Measurements from ENCODE around the gene FOXP4.

FOXP4 gene

DNA sequence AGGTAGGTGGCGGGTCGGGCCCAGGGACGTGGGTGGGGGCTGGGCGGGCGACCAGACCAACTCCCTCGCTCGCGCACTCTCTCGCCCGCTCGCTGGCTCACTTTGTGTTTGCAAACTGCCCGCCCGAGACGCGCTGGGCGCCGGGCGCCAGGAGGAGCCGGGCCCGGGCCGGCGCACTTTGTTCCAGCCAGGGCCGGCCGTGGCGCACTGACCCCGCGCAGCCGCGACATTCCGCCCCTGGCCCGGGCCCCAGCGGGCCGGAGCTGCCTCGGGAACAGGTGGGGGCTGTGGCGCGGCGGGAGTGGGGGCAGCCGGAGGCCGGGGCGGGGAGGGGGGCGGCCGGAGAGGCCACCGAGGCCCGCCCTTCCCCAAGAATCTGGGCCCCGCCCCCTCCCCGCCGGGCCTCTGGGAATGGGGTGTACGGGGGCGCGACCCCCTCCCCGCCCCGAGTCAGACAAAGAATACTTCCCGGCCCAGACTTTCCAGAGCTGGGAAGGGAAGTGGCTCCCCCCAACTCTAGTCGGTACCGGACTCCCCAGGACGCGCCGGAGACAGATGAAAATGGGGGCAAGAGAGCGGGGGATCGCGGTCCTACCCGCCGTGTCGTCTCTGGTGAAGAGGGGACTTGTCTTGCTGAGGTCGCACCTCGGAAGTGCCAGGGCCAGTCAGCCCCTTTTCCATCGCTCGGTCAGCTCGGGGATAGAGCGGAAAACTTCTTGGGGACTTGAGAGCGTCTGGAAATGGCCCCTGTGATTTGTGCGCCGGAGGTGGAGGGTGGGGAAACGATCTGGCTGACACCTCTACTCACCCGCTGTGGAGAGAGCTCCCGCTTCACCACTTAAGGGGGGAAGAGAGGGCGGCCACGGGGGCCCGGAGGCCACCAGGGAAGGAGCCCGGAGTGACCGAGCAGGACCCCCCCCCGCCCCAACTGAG, 951 bp downstream of the FOXP4 start:
- in situ Hi-C loops (cut with MboI; ENCODE audit: low sequenced_read_pairs) = no loop called here

DNA sequence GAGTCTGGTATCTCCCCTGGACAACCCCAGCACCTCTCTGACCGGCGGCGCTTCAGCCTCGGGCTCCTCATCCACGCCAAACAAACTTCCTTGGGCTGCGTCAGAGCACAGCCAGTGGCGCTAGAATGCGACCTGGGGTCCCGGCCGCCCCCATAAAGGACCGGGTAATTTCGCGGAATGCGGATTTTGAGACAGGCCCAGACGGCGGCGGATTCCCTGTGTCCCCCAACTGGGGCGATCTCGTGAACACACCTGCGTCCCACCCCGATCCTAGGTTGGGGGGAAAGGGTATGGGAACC, 1.6 kb downstream of the FOXP4 start:
- in situ Hi-C loops (cut with MboI; ENCODE audit: low sequenced_read_pairs) = no loop called here

DNA sequence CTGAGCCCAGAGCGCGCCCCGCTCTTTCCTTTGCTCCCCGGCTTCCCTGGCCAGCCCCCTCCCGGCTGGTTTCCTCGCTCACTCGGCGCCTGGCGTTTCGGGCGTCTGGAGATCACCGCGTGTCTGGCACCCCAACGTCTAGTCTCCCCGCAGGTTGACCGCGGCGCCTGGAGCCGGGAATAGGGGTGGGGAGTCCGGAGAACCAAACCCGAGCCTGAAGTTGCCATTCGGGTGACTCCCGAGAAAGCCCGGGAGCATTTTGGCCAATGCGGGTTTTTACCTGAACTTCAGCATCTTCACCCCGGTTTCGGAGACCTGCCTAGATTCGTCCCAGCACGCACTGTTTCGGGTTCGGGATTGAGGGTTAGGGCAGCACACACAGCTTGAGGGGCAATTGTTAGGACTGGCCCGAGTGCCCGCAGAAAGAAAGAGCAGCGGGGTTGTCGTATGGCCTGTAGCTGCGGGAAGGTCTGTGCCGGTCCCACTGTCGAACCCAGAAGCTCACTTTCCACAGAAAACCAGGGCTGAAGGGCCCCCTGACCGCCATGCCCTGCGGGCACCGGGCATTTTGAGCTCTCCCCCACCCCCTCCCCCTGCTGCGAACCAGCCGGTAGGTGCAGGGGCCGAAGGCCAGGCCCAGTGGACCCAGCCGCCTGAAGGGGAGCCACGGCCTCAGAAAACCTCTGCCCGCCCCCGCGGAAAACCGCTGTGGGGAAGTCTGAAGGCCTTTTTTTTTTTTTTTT, 2.1 kb downstream of the FOXP4 start:
- in situ Hi-C loops (cut with MboI; ENCODE audit: low sequenced_read_pairs) = no loop called here

DNA sequence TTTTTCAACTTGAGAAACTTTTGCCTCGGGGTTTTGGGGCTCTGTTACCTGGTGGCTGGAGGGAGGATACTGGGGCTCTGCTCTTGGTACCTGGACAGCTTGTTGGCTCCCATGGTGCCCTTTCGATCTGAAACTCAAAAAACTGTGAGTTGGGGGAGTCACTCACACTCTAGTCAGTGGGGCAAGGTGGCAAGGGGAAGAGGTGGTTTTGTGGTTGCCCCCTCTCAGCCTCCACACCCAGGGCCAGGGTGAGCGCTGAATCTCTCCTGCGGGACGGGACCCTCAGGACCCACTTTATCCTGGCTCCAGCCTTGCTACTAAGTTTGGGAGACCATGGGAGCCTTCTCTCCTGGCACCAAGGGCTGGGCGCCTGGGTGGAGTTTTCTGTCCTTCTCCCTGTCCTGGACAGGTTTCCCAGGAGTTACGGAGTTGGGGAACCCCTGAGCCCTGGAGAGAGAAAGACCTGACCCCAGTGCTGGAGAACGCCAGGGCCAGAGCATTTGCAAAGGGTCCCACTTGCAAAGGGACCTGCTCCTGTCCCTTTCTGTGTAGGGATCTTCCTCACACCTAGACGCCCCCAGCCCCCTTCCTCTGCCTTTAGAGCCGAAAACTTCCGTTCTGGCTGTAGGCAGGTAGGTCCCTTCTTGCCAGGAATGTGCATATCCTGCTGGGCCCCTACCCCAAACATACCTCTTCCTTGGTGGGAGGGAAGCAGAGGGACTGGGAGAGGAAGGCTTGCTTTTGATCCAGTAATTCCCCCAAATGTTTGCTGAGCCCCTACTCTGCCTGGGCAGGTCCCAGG, 2.9 kb downstream of the FOXP4 start:
- in situ Hi-C loops (cut with MboI; ENCODE audit: low sequenced_read_pairs) = no loop called here

DNA sequence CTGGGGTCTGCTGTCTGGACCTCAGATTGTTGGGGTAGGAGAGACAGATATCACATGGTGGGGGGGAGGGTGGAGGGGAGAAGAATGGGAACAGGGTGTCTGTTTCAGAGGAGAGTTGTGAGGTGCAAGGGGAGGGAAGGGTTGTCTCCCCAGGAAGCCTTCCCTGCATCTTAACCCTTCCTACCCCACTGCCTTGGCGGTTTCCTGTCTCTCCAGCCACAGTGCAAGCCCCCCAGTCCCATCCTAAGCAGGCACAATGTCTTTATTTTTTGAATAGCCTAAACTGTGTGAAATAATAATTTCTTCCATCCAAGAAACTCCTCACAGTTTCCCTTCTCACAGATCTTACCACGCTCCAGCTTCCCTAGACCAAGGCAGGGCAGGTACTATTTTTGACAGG, 3.5 kb downstream of the FOXP4 start:
- in situ Hi-C loops (cut with MboI; ENCODE audit: low sequenced_read_pairs) = no loop called here

DNA sequence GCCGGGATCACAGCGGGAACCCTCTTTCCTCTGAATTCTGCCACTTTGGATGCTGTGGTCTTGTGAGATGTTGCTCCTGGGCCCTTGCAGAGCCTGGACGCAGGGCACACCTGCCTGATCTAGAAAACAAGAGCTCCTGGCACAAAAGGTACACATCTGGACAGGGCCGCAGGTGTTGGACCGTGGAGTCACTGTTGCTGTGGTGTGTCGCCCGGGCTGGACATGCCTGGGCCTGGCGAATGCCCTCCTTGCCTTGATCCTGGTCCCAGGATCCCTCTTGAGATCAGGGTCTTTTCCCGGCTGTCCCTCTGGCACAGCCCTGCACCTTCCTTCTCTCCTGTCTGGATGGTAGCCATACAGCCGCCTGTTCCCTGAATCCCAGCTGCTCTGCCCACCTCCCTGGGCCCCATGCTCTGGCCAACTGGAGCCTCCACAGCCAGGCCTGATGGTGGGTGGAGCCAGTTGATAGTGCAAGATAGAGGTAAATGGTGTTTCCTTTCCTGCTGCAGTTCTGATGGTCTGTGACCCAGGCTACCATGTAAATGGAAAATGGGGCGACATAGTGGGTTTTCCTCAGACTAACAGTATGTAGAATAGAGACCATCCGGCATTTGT, 5.0 kb downstream of the FOXP4 start:
- in situ Hi-C loops (cut with MboI; ENCODE audit: low sequenced_read_pairs) = no loop called here

DNA sequence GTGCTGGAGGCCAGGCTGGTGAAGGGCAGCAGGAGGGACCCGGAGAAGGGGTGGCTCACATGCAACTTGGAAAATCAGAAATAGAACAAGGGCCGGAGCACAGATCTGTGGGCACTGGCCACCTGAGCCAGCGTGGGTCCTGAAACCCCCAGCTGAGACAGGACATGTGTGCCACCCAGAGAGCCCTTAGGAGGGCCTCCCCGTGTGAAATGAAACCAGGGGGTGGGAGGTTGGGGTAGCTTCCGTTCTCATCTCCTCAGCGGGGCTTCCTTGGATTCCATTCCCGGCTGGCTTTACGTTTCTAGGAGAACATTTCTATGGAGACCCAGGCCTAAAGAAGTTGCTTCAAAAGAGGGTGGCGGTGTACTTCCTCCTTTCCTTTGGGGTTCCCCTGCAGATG, 5.7 kb downstream of the FOXP4 start:
- in situ Hi-C loops (cut with MboI; ENCODE audit: low sequenced_read_pairs) = no loop called here

DNA sequence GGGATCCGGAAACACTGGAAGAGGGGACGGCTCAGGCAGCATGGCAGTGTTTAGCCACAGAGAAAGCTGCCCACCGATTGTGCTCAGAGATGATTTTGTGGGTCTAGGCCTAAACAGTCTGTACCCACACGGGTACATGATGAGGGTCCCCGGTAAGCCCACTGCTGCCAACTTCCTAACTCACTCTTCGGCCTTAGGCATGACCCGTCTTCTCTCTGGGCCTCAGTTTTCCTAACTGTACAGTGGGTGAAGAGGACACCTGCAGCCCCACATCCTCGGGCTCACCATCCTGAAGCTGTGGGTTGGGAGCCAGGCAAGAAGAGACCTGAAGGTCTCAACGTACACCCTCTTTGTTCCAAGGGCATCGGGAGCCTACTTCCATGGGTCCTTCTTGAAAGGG, 6.5 kb downstream of the FOXP4 start:
- in situ Hi-C loops (cut with MboI; ENCODE audit: low sequenced_read_pairs) = no loop called here

DNA sequence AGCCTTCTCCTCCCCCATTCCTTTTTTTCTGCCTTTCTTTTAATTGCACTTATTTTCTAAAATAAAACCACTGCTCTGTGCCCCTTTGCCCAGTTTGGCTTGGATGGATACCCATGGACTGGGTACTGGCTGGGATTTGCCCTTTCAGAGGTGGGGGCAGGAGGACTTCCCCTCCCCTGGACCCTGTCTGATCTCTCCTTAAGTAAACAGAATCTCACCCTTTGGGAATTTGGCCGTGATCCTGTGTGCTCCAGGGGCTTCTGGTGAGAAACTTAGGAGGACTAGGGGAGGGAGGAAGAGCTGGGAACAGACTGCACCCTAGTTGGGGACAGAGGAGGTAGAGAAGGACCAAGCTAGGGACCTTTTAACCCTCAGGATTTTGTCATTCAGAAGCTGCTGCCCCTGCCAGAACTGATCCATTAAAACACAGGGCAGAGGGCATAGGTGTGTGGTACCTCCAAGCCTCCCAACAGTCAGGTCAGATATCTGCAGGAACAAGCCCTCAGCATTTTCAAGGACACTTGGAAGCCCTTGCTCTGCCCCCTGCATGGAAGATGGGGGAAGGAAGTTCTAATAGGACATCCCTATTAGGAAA, 7.3 kb downstream of the FOXP4 start:
- in situ Hi-C loops (cut with MboI; ENCODE audit: low sequenced_read_pairs) = no loop called here

DNA sequence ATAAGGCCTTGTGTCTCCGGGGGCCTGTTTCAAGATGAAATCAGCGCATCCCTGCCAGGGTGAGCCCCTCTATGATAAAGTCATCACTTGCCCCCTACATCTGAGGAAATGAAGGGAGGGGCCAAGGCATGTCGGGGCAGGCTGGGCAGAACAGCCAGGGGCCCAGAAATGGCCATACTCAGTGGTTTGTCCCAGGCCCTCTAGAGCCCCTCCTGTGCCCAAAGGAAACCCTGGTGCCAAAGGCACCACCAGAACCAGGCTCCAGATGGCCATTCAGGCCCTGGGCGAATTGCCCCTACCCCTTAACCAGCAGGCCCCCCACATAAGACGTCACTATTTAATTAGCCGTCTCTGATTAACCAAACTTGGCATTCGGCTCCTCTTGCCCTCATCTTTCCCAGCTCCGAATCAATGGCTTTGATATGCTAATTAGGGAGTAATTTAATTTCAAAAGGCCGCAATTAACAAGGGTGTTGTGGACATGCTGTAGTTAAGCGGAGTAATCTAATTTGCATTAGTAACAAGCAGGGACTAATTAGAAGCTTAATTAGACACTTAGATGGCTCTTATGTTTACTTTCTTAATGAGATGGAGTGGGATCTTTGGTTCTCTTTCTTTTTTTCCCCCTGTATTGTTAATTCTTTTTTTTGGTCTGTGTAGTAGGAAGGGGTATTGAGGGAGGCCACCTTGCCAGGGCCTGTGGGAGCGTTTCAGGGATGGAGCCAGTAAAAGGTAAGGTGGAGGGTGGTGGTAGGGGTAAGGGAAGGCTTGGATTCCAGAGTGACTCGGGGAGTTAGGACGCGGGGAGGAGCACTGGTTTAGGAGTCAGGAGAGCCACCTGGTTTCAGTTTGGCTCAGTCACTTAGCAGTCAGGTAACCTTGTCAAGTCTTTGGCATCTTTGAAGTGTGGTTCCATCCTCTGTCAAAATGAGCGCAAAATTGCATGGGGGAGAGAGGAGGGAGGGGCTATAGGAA, 9.4 kb downstream of the FOXP4 start:
- in situ Hi-C loops (cut with MboI; ENCODE audit: low sequenced_read_pairs) = no loop called here

DNA sequence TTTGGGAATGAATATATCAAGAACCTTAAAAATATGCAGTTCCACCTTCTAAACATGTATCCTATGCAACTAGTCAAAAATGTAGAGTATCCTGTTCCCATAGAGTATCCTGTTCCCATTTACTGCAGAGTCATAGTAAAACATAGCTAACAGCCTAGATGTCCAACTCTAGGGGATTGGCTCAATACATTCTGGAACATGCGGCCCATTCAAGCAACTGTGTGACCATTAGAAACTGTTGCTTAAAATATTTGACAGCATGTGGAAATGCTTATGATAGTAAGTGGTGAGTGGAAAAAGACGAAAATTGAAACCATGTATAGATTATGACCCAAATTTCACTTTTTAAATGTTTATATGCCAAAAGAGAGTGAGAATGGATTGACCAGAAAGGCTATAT, 11.2 kb downstream of the FOXP4 start:
- in situ Hi-C loops (cut with MboI; ENCODE audit: low sequenced_read_pairs) = no loop called here

DNA sequence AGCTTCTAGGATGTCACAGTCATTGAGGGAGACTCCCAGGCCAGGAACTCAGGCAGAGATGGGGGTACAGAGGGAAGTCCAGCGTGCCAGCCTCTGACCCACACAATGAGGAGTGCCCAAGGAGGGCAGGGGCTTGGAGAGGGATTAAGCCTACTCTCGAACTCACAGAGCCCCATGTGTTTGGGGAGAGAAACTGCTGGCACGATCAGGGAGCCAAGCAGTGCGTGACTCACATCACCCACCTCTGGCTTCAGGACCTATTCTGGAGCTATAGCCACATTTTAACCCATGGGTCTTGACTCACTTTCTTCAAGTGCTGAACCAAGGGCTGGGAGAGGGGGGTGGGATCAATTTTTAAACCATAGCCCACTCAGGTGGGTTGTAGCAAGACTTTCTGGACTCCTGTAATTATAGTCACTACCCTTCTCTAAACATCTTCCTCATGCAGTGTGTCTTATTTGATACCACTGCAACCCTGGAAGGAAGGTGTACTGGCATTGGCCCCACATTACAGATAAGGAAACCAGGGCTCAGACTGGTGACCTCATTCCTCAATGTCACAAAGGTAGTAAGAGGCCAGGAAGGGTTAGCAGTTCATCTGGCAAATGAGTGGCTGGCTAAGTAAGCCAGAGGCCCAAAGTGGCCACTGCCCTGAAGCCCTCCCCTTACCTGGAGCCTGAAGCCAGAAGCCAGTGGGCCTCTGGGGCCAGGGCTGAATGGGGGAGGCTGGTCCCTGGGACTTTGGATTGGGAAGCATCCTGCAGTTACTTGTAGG, 12.0 kb downstream of the FOXP4 start:
- in situ Hi-C loops (cut with MboI; ENCODE audit: low sequenced_read_pairs) = no loop called here

DNA sequence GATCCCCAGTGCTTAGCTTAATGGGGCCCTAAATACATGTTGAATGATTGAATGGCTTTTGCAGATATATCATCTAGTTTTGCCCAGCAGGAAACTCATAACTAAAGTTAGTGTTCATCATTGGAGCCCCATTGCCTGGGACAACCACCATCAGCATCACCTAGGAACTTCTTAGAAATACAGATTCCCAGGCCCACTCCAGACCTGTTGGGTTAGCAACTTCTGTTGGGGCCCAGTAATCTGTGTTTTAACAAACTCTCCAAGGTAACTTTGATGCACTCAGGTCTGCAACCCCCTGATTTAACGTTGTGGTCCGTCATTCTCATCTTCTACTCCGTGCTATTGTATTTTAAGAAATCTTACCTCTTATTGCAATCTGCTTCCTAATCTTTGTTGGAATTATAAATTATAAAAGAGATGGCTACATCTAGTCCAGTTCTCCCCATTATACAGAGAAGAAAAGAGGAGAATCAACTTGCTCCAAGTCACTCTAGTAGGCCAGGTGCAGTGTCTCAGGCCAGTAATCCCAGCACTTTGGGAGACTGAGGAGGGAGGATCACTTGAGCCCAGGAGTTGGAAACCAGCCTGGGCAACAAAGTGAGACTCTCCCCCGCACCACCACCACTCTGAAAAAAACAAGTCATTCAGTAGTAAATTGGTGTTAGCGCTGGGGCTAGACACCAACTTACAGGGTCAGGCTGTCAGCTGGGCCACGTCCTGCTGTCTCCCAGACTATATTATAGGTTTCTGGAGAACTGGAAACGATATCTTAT, 13.7 kb downstream of the FOXP4 start:
- in situ Hi-C loops (cut with MboI; ENCODE audit: low sequenced_read_pairs) = no loop called here

DNA sequence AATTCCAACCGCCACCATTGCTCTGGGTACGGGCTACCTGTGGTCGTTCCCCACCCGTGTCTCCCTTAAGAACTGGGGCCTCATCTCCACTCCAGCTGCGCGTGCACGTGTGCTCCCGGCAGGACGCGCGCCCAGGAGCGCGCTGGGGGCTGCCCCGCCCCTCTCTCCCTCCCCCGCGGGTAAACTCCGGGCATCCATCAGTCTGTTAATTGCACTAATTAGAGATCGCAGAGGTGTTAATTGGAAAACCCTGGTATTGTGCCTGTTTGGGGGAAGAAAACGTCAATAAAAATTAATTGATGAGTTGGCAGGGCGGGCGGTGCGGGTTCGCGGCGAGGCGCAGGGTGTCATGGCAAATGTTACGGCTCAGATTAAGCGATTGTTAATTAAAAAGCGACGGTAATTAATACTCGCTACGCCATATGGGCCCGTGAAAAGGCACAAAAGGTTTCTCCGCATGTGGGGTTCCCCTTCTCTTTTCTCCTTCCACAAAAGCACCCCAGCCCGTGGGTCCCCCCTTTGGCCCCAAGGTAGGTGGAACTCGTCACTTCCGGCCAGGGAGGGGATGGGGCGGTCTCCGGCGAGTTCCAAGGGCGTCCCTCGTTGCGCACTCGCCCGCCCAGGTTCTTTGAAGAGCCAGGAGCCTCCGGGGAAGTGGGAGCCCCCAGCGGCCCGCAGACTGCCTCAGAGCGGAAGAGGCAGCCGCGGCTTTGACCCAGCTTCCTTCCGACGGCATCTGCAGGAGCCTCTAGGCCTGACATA, 14.4 kb downstream of the FOXP4 start:
- in situ Hi-C loops (cut with MboI; ENCODE audit: low sequenced_read_pairs) = no loop called here

DNA sequence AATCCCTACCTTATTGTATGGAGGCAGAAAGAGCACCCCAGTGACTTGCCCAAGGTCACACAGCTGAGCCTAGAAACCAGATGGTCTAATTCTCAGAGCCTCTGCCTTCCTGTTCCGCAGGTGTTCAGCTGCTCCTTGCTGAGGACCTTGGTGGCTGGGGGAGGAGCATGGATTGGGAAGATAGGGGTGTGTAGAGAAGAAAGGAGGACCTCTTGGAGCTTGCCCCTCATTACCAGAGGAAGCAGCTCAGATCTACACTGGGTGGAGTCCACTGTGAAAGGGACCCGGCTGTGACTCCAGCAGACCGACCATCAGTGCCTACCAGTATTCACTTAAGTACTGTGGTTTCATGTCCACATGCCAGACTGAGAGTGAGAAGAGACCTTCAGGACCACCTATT, 15.2 kb downstream of the FOXP4 start:
- in situ Hi-C loops (cut with MboI; ENCODE audit: low sequenced_read_pairs) = no loop called here

DNA sequence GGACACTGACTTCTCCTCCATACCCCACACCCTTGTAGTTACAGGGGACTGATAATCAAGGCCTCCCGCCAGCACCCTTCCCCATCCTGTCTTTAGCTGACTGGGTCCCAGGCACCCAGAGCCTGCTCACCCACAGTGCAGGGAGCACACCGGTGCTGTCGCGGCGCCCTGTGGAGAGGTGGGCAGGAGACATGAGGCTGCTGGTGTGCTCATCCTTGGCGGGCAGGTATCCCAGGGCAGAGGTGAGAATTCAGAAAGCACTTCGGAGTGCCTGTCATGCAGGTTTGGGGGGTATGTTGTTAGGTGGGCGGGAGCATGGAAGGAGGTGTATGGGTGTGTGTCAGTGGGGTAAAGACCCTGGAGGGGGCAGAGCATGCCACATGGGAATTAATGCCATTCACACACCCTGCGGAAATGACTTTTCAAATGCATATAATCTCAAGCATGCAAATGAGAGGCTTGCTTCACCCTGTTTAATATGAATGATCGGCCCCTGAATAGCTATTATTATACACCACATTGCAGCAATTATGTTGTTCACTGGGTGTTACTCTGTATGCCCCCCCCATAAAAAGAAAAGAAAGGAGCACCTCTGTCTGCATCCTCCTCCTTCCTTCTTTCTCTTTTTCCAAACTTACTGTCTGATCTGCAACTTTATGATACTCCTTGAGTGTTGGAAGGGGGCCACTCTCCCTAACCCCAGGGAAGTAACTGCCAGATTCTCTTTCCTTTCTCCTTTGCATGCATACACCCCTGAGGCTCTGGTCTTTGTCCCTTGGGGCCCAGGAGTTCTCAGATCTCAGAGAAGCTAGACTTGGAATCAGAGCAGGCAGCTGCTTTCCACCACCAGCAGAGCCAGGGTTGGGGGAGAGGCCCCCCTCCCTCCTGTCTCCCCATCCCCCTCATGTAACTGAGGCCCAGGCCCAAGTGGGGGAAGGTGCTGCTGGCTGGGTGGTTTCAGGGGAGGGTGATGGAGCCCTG, 16.0 kb downstream of the FOXP4 start:
- in situ Hi-C loops (cut with MboI; ENCODE audit: low sequenced_read_pairs) = no loop called here

Data from HL-60/S4 treated with retinoic acid at 250 ng/mL for 4 days and 3 days (cell line).